Suppressor macrophage treated with lipopolysaccharide for 4 hours (primary cell): ENCODE data around the gene UBE2J1.
A peak's percentile ranks its signal among the peaks of the same experiment; 100 is the strongest.
"Not testable (repeated sequence)": the region's sequence is repeated elsewhere in the genome, so short reads cannot be mapped to it uniquely, and the experiment has no call there.

Experiments used
- DNase-seq: peaks from one replicate; pipeline ENCODE4 v3.0.0-alpha.2; 2020

UBE2J1 gene, protein sequence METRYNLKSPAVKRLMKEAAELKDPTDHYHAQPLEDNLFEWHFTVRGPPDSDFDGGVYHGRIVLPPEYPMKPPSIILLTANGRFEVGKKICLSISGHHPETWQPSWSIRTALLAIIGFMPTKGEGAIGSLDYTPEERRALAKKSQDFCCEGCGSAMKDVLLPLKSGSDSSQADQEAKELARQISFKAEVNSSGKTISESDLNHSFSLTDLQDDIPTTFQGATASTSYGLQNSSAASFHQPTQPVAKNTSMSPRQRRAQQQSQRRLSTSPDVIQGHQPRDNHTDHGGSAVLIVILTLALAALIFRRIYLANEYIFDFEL

DNA sequence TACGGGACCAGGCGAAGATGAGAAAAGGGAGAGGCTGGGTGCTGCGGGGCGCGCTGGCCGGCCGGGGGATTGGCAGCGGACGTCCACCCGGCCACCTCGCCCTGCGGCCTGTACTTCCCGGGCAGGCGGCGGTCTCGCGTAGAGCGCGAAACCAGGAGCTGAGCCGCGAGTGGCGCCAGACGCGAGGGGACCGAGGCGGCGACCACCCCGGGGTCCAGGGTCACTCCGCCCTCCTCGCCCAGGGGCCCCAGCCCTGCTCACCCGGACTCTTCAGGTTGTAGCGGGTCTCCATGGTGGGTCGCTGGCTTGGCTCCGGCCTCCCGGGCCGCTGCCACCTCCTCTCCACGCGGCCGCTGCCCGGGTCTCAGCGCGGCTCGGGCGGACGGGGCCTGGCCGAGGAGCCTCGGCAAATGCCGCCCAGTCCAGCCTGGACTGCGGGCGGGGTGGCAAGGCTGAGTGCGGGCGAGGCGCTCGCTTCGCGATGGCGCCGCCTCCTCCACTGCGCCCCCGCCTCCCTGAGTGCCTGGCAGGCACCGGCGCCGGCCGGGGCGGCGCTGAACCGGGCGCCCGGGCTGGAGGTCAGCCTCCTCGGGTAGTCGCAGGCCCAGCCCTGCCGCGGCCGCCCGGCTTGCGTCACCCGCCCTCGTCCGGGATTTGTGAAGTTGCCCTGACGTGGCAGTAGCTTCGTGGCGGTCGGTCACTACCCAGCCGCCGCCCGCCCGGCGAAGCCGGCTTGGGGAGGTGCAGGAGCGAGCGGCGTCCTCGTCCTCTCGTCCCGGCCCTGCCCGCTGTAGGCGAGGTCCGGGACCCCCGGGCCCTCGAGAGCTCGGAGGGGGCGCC lies at the start of gene UBE2J1:
TSS of gene UBE2J1 (minus strand) at position 445 of the 840 bp plus-strand sequence. CDS start at position 292, 153 bp downstream.
- DNase-seq, result peak; percentile 98

DNA sequence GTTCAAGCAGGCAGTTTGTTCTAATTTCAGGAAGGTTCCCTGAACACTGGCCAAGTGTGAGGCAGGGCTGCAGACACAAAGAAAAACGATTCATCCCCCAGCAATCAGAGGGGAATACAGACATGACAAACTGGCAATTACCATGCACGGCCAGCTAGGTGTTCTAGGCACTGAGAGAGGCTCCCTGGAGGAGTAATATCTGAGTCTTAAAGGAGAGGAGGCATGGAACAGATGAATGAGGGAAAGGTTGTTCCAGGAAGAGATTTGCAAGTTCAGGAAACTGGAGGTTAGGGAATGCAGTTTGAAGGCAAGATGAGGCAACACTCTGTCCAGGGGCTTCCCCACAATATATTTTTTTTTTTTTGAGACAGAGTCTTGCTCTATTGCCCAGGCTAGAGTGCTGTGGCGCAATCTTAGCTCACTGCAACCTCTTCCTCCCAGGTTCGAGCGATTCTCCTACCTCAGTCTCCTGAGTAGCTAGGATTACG lies 48.4 kb upstream of the UBE2J1 start:
- DNase-seq, result peak; percentile 38

DNA sequence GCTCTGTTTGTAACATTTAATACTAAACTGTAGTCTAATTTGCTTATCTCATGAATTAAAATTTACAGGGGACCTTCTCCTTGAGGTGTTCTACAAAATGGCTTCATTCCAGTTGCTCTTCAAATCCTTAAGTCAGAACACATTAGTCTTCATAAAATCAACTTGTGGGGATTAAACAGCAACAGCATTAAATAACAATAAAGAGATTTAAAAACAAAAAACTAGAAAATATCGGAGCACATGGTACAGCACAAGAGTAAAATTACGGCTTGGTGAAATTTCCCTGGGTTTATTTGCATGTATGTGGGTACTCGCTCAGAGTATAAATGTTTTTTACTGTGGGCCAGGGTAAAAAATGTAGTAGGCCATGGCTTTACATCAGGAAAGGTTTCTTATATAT lies 47.5 kb upstream of the UBE2J1 start:
- no peak for DNase-seq

DNA sequence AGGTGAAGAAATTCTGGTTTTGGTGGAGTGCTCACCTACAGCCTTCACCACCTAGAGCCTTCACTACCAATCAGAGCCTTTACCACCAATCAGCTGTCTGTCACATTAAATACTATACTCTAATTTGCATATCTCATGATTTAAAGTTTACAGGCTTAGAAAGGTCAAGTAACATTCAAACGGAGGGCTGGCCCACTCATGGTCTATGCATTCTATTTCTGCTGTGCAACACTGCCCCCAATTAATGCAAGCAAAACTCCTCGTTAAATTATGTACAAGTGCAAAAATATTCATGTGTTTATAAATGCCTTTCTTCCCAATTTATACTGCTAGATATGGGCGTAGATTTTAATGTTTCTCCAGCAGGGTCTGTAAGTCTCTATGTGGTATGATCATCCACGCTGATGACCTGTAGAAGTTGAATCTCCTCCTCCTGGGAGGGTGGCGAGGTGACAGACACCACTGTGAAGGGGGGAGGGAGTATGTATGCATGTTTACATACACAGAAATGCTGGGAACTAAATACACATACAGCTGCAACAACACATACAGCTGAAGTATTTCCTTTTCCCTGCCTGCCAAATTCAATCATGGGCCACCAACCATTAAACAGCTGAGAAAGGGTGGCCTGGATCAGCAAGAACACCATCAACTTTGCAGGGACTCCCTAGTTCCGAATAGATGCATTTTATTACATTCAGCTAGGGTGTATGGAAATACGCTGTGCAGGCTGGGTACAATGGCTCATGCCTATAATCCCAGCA lies 46.4 kb upstream of the UBE2J1 start:
- no peak for DNase-seq

DNA sequence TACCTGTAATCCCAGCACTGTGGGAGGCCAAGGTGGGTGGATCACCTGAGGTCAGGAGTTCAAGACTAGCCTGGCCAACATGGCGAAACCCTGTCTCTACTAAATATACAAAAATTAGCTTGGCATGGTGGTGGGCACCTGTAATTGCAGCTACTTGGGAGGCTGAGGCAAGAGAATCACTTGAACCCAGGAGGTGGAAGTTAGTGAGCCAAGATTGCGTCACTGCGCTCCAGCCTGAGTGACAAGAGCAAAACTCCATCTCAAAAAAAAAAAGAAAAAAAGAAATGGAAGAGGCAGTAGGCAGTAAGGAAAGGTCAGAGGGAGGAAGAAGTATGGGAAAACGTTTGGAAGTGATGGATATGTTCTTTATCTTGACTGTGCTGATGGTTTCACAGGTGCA lies 45.4 kb upstream of the UBE2J1 start:
- DNase-seq, result not testable (repeated sequence)

DNA sequence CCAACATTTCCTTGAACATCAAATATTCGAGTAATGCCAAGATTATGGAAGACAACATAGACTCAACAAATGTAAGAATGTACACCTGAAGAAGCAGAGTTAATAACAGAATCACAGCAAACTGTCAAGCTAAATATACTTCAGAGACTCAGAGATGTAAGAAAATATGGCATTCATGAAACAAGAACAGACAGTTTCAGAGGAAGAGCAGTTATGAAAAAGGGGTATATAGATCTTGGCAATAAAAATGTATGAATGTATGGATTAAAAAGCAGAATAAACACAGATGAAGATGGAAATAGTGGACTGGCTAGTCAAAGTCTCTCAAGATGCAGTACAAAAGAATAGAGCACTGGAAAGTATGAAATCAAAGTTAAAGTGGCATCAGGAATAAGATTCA lies 41.1 kb upstream of the UBE2J1 start:
- no peak for DNase-seq

DNA sequence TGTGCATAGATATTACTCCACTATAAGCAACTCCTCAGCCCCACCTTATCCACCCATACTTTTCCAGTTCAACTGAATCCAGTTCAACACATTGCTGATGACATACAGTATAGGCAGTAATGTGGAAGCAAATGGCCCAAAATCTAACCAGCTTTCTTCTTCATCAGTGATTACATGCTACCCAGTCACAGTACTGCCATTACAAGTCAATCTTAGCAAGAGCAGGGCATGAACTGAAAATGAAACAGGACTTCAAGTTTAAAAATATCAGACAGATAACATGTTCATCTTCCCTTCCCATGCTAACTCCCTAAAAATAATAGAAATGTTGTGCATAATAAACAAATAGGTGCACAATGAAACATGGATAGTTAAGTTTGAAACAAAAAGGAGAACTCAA lies 40.3 kb upstream of the UBE2J1 start:
- no peak for DNase-seq

DNA sequence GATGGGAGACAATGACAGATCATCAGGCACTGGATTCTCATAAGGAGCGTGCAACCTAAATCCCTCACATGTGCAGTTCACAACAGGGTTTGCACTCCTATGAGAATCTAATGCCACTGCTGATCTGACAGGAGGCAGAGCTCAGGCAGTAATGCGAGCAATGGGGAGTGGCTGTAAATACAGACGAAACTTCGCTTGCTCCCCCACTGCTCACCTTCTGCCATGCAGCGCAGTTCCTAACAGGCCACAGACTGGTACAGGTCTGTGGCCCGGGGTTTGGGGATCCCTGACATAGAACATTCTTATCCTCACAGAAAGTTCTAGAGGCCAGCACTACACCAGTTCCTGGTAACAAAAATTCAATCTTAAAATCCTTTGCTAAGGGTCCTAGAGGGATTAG lies 36.3 kb upstream of the UBE2J1 start:
- no peak for DNase-seq

DNA sequence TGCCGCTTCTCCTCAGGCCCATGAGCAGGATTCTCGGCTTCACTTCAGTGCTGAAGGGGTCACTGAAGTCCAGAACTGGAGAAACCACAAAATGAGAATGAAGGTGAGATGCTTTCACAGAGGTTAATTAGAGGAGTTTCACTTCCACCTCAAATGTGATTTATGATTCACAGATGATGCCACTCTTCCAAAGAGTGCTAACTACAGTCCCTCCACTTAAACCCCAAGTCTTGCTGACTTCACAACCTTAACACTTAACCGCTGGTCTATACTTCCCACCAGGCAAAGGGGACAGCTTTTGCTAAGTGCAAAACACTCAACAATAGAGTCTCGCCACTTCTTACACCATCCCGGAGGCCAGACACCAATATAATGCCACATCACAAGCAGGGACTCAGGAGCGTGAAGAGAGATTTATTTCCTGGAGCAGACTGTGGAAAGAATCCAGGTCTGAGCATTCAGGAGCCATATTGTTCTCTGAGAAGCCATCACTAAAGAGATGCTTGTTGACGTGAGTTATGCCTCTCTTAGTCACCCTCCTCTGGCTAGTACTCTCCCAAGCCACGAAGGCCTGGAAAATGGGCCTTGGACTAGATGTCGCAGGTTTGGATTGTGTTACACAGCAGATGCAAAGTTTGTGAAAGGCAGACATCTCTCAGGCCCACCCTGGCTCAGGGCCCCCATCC lies 35.1 kb upstream of the UBE2J1 start:
- DNase-seq, result no peak

DNA sequence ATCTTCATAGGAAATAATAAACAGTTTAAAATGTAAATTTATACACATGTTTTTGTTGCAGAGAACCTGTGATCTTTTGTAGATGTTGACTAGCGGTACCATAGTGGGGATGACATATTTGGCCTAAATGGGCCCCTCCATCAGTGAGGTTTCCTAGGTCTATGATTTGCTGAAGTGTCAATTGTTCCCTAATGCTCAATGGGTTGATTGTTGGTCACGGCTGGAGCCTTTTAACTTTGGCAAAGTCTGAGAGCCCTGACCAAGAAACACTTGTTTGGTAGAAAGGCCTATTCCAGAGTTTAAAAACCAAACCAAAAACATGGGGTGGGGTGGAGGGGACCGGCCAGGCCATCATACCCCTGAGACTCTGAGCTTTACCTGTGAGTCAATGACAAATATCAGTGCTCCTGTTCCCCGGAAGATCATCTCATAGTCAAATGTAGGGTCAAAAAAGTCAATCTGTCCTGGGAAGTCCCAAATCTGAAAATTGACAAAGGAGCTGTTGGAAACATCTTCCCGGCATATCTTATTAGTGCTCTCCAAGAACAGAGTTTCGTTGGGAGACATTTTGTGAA lies 34.5 kb upstream of the UBE2J1 start:
- DNase-seq, result no peak

DNA sequence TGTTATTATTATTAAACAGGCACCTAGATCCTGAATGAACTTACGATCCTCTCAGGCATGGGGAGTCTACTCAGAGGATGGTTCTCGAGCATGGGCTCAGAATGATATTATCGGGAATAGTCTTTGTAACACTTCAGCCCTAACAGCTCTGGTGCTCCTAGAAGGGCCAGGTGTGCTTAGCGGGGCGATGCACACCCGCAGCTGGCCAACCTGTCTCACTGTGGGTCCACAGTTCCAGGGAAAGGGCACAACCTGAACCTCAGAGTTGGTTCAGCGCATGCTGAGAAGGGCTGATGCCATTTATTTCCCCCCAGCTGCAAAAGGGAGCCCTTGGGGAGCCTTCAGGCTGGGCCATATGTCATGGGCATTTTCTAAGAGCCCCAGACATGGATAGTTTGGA lies 33.3 kb upstream of the UBE2J1 start:
- DNase-seq, result no peak

DNA sequence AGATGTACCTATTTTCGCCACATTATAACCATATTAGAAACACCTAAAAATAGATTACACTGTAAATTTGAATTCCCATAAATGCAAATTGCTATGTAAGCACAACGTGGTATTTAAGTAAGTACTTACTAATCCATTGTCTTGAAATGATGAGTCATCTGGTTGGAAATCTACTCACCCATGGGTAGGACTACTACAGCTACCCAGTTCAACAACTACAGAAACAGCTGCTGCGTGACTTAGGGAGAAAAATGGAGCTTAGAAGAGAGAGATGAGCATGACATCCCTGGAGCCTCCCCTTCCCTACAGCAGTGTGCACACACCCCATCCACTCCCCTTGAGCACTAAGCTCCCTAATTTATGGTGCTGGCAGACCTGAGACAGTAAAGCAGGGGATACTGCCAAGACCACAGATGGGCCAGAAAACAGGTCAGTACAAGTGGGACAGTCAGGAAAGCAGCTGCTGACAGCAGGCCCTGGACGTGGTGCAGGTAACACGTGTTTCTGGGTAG lies 32.7 kb upstream of the UBE2J1 start:
- DNase-seq, result peak; percentile 52

DNA sequence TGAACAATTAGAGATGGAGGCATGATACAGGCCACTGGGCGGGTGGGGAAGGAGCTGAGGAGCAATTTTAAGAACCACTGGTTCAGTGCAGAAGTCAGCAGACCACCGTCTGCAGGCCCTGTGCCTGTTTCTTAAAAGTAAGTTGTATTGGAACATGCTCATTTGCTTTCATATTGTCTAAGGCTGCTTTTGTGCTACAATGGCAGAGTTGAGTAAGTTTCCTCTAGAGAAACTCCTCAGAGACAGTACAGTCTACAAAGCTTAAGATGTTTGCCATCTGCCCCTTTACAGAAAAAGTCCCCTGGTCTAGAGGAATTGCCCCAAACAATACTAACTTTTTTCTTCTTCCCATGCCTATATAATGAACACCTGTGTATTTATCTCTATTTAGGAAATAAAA lies 28.5 kb upstream of the UBE2J1 start:
- no peak for DNase-seq

DNA sequence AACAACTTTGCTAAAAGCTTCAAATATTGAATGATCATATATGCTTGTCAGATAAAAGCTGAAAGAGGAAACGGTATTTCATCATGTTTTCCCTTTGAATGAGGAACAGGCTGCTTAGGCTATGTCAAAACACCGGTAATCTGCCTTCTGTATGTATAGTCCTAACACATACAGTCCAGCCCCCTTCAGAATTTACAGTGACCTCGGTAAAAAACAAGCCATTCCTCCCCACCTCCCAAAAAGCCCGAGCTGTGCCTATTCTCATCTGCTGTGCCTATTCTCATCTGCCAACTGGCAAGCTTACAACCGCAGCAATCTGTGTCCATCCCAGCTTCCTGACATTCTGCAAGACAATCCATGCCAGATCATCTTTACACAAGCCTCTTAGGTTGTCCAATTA lies 26.8 kb upstream of the UBE2J1 start:
- DNase-seq, result peak; percentile 83

DNA sequence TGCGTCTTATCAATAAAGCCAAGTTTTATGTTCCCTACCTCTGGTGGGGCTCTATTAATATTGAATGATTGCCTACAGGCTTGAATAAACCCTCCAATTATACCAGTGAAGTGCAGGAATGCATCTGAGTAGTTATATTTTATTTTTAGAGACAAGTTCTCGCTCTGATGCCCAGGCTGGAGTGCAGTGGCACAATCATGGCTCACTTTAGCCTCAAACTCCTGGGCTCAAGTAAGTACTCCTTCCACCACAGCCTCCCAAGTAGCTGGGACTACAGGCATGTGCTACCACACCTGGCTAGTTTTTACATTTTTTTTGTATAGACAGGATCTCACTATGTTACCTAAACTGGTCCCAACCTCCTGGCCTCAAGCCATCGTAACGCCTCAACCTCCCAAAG lies 26.1 kb upstream of the UBE2J1 start:
- DNase-seq, result no peak

DNA sequence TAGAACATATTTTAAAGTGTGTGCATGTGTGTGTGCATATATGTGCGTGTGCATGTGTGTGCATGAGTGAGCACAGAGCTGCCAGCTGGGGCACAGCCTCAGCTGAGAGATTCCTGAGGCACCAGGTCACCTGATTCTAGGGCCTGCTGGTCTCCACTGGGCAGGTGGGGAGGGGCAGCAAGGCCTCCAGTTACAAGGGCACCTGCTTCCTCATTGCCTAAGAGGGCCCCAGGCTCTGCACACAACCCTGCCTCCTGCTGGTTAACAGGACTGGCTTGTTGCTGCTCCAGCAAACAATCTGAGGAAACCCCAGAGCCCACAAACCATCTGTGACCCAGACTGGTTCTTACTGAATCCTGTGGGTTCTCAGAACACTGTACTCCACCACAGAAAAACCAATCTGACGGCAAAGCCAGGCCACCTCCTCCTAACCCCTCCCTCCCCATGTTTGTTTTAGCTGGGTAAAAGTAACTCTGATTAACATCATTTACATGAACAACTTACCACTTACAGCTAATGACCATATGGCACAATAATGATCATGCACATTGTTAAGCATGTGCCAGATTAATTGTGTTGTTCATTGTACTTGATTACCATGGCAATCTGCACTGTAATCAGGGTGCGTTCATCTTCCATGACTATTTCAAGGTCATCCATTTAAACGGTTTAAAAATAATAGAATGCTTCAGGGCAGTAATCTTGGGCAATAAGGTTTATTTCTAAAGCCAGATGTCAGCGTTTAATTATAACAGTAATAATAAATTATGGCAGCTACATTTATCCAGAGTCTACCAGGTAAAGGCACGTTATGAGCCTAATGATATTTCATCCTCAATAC lies 23.1 kb upstream of the UBE2J1 start:
- no peak for DNase-seq

DNA sequence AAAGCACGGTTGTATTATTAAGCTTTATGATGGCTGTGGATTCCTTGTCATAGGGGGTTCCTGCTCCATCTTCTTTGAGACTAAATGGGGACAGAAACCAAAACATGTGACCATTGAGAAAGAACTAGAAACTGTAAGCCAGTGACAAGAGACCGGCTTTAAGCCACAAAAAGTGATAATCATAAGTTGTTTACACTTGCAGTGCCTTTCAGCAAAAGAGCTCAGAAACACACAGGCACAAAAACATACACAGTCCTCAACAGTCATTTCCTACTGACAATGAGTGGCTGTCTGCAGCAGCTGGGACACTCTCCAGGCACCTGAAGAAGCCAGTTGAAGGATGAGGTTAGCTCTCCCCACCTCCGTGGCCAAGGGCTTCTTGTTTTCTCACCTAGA lies 20.0 kb upstream of the UBE2J1 start:
- DNase-seq, result no peak

DNA sequence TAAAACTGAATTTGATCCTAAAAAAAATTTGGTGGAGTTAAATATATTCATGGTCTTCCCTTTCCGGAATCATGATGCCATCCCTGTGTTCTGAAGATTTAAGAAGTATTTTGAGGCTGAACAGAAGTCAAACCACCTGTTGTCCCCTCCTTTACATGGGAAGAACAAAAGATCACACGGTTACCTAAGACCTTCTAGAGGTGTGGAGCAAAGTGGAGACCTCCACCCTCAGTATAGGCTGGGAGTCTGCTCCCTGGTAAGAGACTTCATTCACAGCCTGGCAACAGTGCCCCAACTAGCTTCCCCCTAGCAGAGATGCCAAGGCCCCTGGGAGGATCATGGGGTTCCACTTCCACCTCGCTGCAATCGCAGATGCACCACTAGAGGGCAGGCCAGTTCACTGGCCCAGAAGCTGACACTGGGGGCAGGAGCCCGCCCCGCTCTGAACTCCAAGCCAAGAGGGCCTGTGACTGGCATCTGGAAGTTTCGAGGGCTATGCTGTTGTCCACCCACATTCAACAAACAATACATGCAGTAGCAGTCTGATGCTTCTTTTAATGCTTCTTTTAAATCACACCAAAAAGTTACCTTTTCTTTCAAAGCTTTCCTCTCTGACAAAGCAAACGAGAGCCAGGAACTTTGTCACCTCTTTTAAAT lies 19.5 kb upstream of the UBE2J1 start:
- peak; percentile 88 for DNase-seq

DNA sequence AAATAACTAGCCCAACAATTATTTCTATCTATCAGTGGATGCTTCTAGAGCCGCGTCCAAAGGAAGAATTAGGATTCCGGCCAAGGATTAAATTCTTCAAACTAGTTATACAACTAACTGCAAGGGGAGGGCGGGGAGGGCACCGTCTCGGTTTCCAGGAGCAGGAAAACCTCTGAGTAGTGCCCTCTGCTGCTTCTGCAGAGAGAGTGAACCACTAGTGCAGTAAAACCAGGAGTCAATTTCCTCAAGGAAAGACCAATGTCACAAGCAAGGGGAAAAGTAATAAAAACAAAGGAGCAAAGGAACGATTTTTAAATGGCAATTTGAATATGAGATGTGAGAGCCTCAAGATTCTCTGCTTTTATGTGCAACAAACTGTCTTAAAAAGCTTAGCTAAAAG lies 16.5 kb upstream of the UBE2J1 start:
- DNase-seq, result no peak

DNA sequence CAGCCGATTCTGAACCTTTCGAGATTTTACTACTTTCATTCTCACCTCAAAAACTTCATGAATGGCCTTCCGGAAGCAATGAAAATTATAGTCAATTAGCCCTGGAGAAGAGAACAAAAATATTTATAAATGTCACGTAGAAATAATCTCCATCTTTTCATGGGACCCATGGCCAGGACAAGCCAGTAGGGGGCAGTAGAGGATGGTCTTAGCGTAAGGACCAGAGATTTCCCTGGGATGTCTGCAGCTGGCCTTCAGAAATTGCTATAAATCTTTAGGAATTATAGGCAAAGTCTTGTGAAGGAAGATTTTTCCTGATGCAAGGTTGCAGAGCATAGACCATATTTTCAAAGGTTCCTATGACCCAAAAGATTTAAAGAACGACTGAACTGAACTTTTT lies 15.6 kb upstream of the UBE2J1 start:
- peak; percentile 86 for DNase-seq

DNA sequence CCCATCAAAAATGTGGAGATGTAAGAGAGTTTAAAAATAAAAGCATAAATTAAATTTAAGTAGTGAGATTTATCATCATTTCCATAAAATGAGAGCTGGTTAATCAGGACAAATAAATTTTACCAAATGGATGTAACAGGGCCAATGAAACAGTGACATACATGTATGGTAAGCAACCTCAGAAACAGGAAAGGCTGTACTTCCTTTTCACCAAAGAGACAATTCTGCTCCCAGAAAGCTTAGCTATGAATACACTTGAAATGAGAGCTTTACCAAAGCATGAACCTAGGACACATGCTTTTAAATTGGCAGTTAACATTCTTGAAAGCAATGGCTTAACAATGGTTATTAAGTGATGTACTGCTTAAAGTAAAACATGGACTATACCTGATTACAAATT lies 12.1 kb upstream of the UBE2J1 start:
- DNase-seq, result no peak
